Testis (tissue), 2 donors: Measurements from ENCODE around the gene IMP3.

Experiments used
- CTCF ChIP-seq, 3 experiments: fragments of 450-650 bp in 2 of 3; fragments of 200-600 bp in 1 of 3; sonication (generic) in 1 of 3; IDR thresholded peaks; one replicate each; pipeline ENCODE4 v1.5.1; 2016 to 2019; ENCODE audit warnings: antibody characterized with exemption in 3 of 3, mild to moderate bottlenecking in 2 of 3, moderate library complexity in 1 of 3
- POLR2A ChIP-seq: fragments of 450-650 bp; IDR thresholded peaks from one replicate; pipeline ENCODE4 v1.6.1; 2017; ENCODE audit warnings: antibody characterized with exemption, mild to moderate bottlenecking, moderate library complexity

GRCh38 chr15:75666823-75667501 lies 26.9 kb upstream of the IMP3 start:
- TF ChIP-seq CTCF (IDR thresholded peaks at IDR 0.05) (no peak), POLR2A (no peak)
